ENCODE data around the gene FBXL7.

GRCh38 chr5:15474143-15474719 is 25.7 kb upstream of the FBXL7 start:
- no peak for TF ChIP-seq POLR2AphosphoS5 (IDR thresholded peaks at IDR 0.05; ENCODE audit: low read depth, low read length)
- TF ChIP-seq CTCF (IDR thresholded peaks at IDR 0.05): no peak
- no peak for TF ChIP-seq SIN3A (IDR thresholded peaks at IDR 0.05; ENCODE audit: borderline replicate concordance, insufficient read depth, low read depth, low read length)

Measured in Panc1 (cell line).